H1 (cell line): Measurements from ENCODE around the gene TRIM10. TPM values are rescaled to one million over a fixed set of nuclear protein-coding genes. Genes with fewer than 3 reads are reported as not detected.

ENCODE experiments used
- KDM1A ChIP-seq: fragments of 200-600, 300-600 bp; sonication (generic); IDR thresholded peaks from 2 replicates; pipeline ENCODE4 v1.7.1; 2016; ENCODE audit warnings: mild to moderate bottlenecking, low read length, borderline replicate concordance
- RBBP5 ChIP-seq: IDR thresholded peaks from 2 replicates; pipeline ENCODE4 v1.7.1; 2012; ENCODE audit warnings: low read depth, mild to moderate bottlenecking, inconsistent platforms, low read length, moderate library complexity, borderline replicate concordance
- TAF7 ChIP-seq: optimal IDR thresholded peaks from 2 replicates; pipeline ENCODE3; 2011; ENCODE audit warnings: low read depth, mild to moderate bottlenecking, inconsistent platforms, low read length, moderate library complexity, borderline replicate concordance
- polyA plus RNA-seq, 7 experiments: library from polyadenylated mRNA; depleted of rRNA in 3 of 7; stranded (reverse) in 5 of 7; unstranded in 2 of 7; fragments of >200 nt in 5 of 7; fragments of 200-250 nt in 2 of 7; gene quantifications; 1 replicate in 5 of 7; 2 replicates in 1 of 7; 4 replicates in 1 of 7; pipeline versions ENCODE4 v1.2.1 to v1.2.3, GENCODE V29; 2011 to 2013; ENCODE audit warnings: missing spikeins in 2 of 7, mixed read lengths in 2 of 7
- total RNA-seq: library from RNA; stranded (reverse); fragmentation: NEBNext Ultra II Directional; extraction: Animal tissue kit (Norgen Biotek cat#: 25700); gene quantifications from 2 replicates; pipeline ENCODE4 v1.2.1, GENCODE V29; 2021
- TF ChIP-seq, protein P1 (sequence below): fragments of 300-600 bp; sonication (generic); IDR thresholded peaks from 2 replicates; pipeline ENCODE4 v1.7.1; 2012; ENCODE audit warnings: low read length, moderate library complexity, mild to moderate bottlenecking, inconsistent platforms; ENCODE audit not compliant: insufficient replicate concordance

TRIM10 gene
- total and polyA plus RNA-seq, 2 of the 8 experiments (the other 6 are each of a cell fraction or from before 2014, with no cell fraction given): 0.06 TPM; not detected in 1

DNA sequence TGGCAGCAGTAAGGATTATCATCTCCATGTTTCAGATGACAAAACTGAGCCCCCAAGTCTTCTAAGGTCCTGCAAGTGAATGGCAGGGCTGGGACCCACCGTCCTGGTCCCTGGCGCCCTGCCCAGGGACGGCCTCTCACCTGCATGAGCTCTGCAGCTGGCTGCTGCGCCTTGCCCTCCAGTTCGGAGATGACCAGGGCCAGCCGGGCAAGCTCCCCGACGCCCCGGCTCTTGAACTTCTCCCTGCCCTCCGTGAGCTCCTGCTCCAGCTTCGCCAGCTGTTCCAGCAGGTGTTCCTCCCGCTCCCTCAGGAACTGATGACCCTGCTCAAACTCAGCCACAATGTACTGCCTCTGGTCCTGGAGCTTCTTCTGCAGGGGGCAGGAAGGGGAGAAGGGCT, 35.4 kb upstream of the TRIM10 start (continued):
- TF ChIP-seq KDM1A (no peak), TAF7 (no peak), RBBP5 (no peak)
- TF ChIP-seq, protein P1, sequence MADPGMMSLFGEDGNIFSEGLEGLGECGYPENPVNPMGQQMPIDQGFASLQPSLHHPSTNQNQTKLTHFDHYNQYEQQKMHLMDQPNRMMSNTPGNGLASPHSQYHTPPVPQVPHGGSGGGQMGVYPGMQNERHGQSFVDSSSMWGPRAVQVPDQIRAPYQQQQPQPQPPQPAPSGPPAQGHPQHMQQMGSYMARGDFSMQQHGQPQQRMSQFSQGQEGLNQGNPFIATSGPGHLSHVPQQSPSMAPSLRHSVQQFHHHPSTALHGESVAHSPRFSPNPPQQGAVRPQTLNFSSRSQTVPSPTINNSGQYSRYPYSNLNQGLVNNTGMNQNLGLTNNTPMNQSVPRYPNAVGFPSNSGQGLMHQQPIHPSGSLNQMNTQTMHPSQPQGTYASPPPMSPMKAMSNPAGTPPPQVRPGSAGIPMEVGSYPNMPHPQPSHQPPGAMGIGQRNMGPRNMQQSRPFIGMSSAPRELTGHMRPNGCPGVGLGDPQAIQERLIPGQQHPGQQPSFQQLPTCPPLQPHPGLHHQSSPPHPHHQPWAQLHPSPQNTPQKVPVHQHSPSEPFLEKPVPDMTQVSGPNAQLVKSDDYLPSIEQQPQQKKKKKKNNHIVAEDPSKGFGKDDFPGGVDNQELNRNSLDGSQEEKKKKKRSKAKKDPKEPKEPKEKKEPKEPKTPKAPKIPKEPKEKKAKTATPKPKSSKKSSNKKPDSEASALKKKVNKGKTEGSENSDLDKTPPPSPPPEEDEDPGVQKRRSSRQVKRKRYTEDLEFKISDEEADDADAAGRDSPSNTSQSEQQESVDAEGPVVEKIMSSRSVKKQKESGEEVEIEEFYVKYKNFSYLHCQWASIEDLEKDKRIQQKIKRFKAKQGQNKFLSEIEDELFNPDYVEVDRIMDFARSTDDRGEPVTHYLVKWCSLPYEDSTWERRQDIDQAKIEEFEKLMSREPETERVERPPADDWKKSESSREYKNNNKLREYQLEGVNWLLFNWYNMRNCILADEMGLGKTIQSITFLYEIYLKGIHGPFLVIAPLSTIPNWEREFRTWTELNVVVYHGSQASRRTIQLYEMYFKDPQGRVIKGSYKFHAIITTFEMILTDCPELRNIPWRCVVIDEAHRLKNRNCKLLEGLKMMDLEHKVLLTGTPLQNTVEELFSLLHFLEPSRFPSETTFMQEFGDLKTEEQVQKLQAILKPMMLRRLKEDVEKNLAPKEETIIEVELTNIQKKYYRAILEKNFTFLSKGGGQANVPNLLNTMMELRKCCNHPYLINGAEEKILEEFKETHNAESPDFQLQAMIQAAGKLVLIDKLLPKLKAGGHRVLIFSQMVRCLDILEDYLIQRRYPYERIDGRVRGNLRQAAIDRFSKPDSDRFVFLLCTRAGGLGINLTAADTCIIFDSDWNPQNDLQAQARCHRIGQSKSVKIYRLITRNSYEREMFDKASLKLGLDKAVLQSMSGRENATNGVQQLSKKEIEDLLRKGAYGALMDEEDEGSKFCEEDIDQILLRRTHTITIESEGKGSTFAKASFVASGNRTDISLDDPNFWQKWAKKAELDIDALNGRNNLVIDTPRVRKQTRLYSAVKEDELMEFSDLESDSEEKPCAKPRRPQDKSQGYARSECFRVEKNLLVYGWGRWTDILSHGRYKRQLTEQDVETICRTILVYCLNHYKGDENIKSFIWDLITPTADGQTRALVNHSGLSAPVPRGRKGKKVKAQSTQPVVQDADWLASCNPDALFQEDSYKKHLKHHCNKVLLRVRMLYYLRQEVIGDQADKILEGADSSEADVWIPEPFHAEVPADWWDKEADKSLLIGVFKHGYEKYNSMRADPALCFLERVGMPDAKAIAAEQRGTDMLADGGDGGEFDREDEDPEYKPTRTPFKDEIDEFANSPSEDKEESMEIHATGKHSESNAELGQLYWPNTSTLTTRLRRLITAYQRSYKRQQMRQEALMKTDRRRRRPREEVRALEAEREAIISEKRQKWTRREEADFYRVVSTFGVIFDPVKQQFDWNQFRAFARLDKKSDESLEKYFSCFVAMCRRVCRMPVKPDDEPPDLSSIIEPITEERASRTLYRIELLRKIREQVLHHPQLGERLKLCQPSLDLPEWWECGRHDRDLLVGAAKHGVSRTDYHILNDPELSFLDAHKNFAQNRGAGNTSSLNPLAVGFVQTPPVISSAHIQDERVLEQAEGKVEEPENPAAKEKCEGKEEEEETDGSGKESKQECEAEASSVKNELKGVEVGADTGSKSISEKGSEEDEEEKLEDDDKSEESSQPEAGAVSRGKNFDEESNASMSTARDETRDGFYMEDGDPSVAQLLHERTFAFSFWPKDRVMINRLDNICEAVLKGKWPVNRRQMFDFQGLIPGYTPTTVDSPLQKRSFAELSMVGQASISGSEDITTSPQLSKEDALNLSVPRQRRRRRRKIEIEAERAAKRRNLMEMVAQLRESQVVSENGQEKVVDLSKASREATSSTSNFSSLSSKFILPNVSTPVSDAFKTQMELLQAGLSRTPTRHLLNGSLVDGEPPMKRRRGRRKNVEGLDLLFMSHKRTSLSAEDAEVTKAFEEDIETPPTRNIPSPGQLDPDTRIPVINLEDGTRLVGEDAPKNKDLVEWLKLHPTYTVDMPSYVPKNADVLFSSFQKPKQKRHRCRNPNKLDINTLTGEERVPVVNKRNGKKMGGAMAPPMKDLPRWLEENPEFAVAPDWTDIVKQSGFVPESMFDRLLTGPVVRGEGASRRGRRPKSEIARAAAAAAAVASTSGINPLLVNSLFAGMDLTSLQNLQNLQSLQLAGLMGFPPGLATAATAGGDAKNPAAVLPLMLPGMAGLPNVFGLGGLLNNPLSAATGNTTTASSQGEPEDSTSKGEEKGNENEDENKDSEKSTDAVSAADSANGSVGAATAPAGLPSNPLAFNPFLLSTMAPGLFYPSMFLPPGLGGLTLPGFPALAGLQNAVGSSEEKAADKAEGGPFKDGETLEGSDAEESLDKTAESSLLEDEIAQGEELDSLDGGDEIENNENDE: no peak
